Activated CD4-positive, alpha-beta T cell treated with anti-CD3 and anti-CD28 coated beads, Interleukin-2, amount 10 ng/mL, durations not matched to agents 24 days and 14 days (primary cell): ENCODE results near the gene ARCN1. TPM values are rescaled to one million over a fixed set of nuclear protein-coding genes. Genes with fewer than 3 reads are reported as not detected.
A peak's percentile ranks its signal among the peaks of the same experiment; 100 is the strongest.

Source experiments
- DNase-seq: peaks from one replicate; pipeline ENCODE4 v3.0.0; 2022
- H3K27ac Mint-ChIP-seq: one replicate; pipeline ENCODE4 v1.8.0; 2022; ENCODE audit warnings: mild to moderate bottlenecking, mixed read lengths
- H3K27me3 Mint-ChIP-seq: one replicate; pipeline ENCODE4 v1.8.0; 2022; ENCODE audit warnings: mixed read lengths
- H3K36me3 Mint-ChIP-seq: one replicate; pipeline ENCODE4 v1.8.0; 2022; ENCODE audit warnings: low read depth, mild to moderate bottlenecking, mixed read lengths
- H3K4me1 Mint-ChIP-seq: one replicate; pipeline ENCODE4 v1.8.0; 2021; ENCODE audit warnings: mixed read lengths
- H3K4me3 Mint-ChIP-seq: one replicate; pipeline ENCODE4 v1.8.0; 2022; ENCODE audit warnings: mild to moderate bottlenecking, moderate library complexity, mixed read lengths
- H3K9me3 Mint-ChIP-seq: one replicate; pipeline ENCODE4 v1.8.0; 2021; ENCODE audit warnings: mixed read lengths
- intact Hi-C: fragments of 100-400 bp; cut with micrococcal nuclease; formaldehyde crosslinking; loops from one replicate; pipeline ENCODE4 v1.15.1; 2023
- total RNA-seq: library from RNA; stranded (reverse); gene quantifications from 2 replicates; pipeline ENCODE4 v1.2.3, GENCODE V29; 2022

The ARCN1 gene
- total RNA-seq, result 147 and 150 TPM in 2 replicates

- Mint-ChIP-seq H3K27ac (peak within 1 kb of the TSS; percentile 93), H3K9me3 (no peaks in the 10 kb centered on the region), H3K4me1 (peaks cover 34% of the 10 kb centered on the region), H3K27me3 (no peaks in the 10 kb centered on the region), H3K4me3 (peak within 1 kb of the TSS; percentile 97), H3K36me3 (peaks cover 16% of the 10 kb centered on the region)
- DNase-seq, result peak; percentile 93
- intact Hi-C loops, result loop anchor here (2.0 to 5.0 kb wide), 5 partner anchors 36 to 265 kb away; partner anchors contain the start of genes ATP5MG and KMT2A
Observed at GRCh38 chr11:118572061-118572980, at the start of gene ARCN1. TSS of gene ARCN1 (plus strand) at chr11:118572409. CDS start at chr11:118572548, 139 bp downstream.

GRCh38 chr11:118522571-118523072, 49.6 kb upstream of the ARCN1 start:
- no peaks in the 10 kb centered on the region for H3K4me1 Mint-ChIP-seq
- H3K36me3 Mint-ChIP-seq, result peaks cover 51% of the 10 kb centered on the region
- H3K4me3 Mint-ChIP-seq, result no peak overlapping the region
- intact Hi-C loops, result no loop called here
- no peaks in the 10 kb centered on the region for H3K9me3 Mint-ChIP-seq
- no peak for DNase-seq
- H3K27ac Mint-ChIP-seq, result no peak overlapping the region
- H3K27me3 Mint-ChIP-seq, result no peaks in the 10 kb centered on the region

GRCh38 chr11:118524356-118524755, 47.9 kb upstream of the ARCN1 start:
- peaks cover 6% of the 10 kb centered on the region for H3K4me1 Mint-ChIP-seq
- no peak overlapping the region for H3K4me3 Mint-ChIP-seq
- no peak overlapping the region for H3K27ac Mint-ChIP-seq
- peaks cover 47% of the 10 kb centered on the region for H3K36me3 Mint-ChIP-seq
- DNase-seq, result no peak
- H3K27me3 Mint-ChIP-seq, result no peaks in the 10 kb centered on the region
- H3K9me3 Mint-ChIP-seq, result no peaks in the 10 kb centered on the region
- intact Hi-C loops, result no loop called here

GRCh38 chr11:118524757-118525470, 47.3 kb upstream of the ARCN1 start:
- peaks cover 12% of the 10 kb centered on the region for H3K4me1 Mint-ChIP-seq
- peak overlapping the region; percentile 25 for H3K27ac Mint-ChIP-seq
- H3K27me3 Mint-ChIP-seq, result no peaks in the 10 kb centered on the region
- peaks cover 42% of the 10 kb centered on the region for H3K36me3 Mint-ChIP-seq
- H3K4me3 Mint-ChIP-seq, result no peak overlapping the region
- no peak for DNase-seq
- intact Hi-C loops, result no loop called here
- H3K9me3 Mint-ChIP-seq, result no peaks in the 10 kb centered on the region

- no peaks in the 10 kb centered on the region for H3K27me3 Mint-ChIP-seq
- intact Hi-C loops, result no loop called here
- no peak for DNase-seq
- H3K4me3 Mint-ChIP-seq, result no peak overlapping the region
- peaks cover 21% of the 10 kb centered on the region for H3K4me1 Mint-ChIP-seq
- no peak overlapping the region for H3K27ac Mint-ChIP-seq
- H3K36me3 Mint-ChIP-seq, result peaks cover 27% of the 10 kb centered on the region
- H3K9me3 Mint-ChIP-seq, result no peaks in the 10 kb centered on the region
Observed at GRCh38 chr11:118526688-118527087, 45.5 kb upstream of the ARCN1 start.

GRCh38 chr11:118527109-118527508, 45.1 kb upstream of the ARCN1 start, which contains the start of gene TTC36:
TSS of gene TTC36 (plus strand) at chr11:118527474. CDS start at chr11:118527495, 21 bp downstream.
- Mint-ChIP-seq H3K4me1 (peaks cover 24% of the 10 kb centered on the region), H3K9me3 (no peaks in the 10 kb centered on the region)

GRCh38 chr11:118528511-118528910, 43.7 kb upstream of the ARCN1 start:
- intact Hi-C loops, result no loop called here
- Mint-ChIP-seq H3K4me3 (no peak overlapping the region), H3K36me3 (peaks cover 14% of the 10 kb centered on the region), H3K4me1 (peaks cover 24% of the 10 kb centered on the region), H3K9me3 (no peaks in the 10 kb centered on the region), H3K27me3 (no peaks in the 10 kb centered on the region), H3K27ac (no peak overlapping the region)
- no peak for DNase-seq

More at GRCh38 chr11:118527109-118527508, 45.1 kb upstream of the ARCN1 start, which contains the start of gene TTC36:
- intact Hi-C loops, result no loop called here
- Mint-ChIP-seq H3K36me3 (peaks cover 22% of the 10 kb centered on the region), H3K27ac (no peak within 1 kb of the TSS), H3K27me3 (no peaks in the 10 kb centered on the region), H3K4me3 (no peak within 1 kb of the TSS)
- no peak for DNase-seq

- H3K36me3 Mint-ChIP-seq, result peaks cover 7% of the 10 kb centered on the region
- intact Hi-C loops, result loop anchor here (1.0 kb wide), 1 partner anchor 37 kb away; no protein-coding TSS in a partner anchor
- H3K27ac Mint-ChIP-seq, result peak overlapping the region; percentile 20
Observed at GRCh38 chr11:118529584-118530175, 42.5 kb upstream of the ARCN1 start.

GRCh38 chr11:118530180-118530682, 42.0 kb upstream of the ARCN1 start:
- peaks cover 24% of the 10 kb centered on the region for H3K4me1 Mint-ChIP-seq
- peaks cover 3% of the 10 kb centered on the region for H3K36me3 Mint-ChIP-seq
- peak overlapping the region; percentile 84 for H3K4me3 Mint-ChIP-seq
- DNase-seq, result no peak
- no peaks in the 10 kb centered on the region for H3K27me3 Mint-ChIP-seq
- intact Hi-C loops, result loop anchor here (1.0 kb wide), 1 partner anchor 36 kb away; no protein-coding TSS in a partner anchor
- H3K9me3 Mint-ChIP-seq, result no peaks in the 10 kb centered on the region
- H3K27ac Mint-ChIP-seq, result peak overlapping the region; percentile 20

More at GRCh38 chr11:118529584-118530175, 42.5 kb upstream of the ARCN1 start:
- peak overlapping the region; percentile 84 for H3K4me3 Mint-ChIP-seq
- H3K4me1 Mint-ChIP-seq, result peaks cover 24% of the 10 kb centered on the region
- no peaks in the 10 kb centered on the region for H3K27me3 Mint-ChIP-seq
- no peaks in the 10 kb centered on the region for H3K9me3 Mint-ChIP-seq
- no peak for DNase-seq

GRCh38 chr11:118530683-118531596, 41.3 kb upstream of the ARCN1 start, which contains the start of gene TMEM25:
TSS of gene TMEM25 (plus strand) at chr11:118531192. CDS start at chr11:118531802, 610 bp downstream.
- Mint-ChIP-seq H3K4me3 (peak within 1 kb of the TSS; percentile 84), H3K27me3 (no peaks in the 10 kb centered on the region)
- intact Hi-C loops, result loop anchor here (1.0 kb wide), 1 partner anchor 35 kb away; no protein-coding TSS in a partner anchor

GRCh38 chr11:118531597-118532084, 40.6 kb upstream of the ARCN1 start:
- intact Hi-C loops, result no loop called here
- peaks cover 3% of the 10 kb centered on the region for H3K36me3 Mint-ChIP-seq
- no peaks in the 10 kb centered on the region for H3K9me3 Mint-ChIP-seq
- H3K27ac Mint-ChIP-seq, result peak overlapping the region; percentile 59
- peak overlapping the region; percentile 84 for H3K4me3 Mint-ChIP-seq
- no peak for DNase-seq
- H3K4me1 Mint-ChIP-seq, result peaks cover 24% of the 10 kb centered on the region
- no peaks in the 10 kb centered on the region for H3K27me3 Mint-ChIP-seq

More at GRCh38 chr11:118530683-118531596, 41.3 kb upstream of the ARCN1 start, which contains the start of gene TMEM25:
- Mint-ChIP-seq H3K4me1 (peaks cover 24% of the 10 kb centered on the region), H3K27ac (peak within 1 kb of the TSS; percentile 59), H3K36me3 (peaks cover 3% of the 10 kb centered on the region), H3K9me3 (no peaks in the 10 kb centered on the region)
- DNase-seq, result peak; percentile 94

GRCh38 chr11:118532091-118532490, 40.1 kb upstream of the ARCN1 start:
- Mint-ChIP-seq H3K4me3 (peak overlapping the region; percentile 84), H3K27me3 (no peaks in the 10 kb centered on the region), H3K36me3 (peaks cover 3% of the 10 kb centered on the region), H3K27ac (peak overlapping the region; percentile 59), H3K4me1 (peaks cover 24% of the 10 kb centered on the region), H3K9me3 (no peaks in the 10 kb centered on the region)
- intact Hi-C loops, result no loop called here
- DNase-seq, result no peak
